Measurements from ENCODE around the gene KIAA0319L.

GRCh38 chr1:35470977-35471613 is 86.1 kb downstream of the KIAA0319L start:
- TF ChIP-seq MAX (IDR thresholded peaks at IDR 0.05) (no peak), MAZ (IDR thresholded peaks at IDR 0.05; ENCODE audit: borderline replicate concordance, low read depth, low read length) (no peak), POLR2A (IDR thresholded peaks at IDR 0.05; ENCODE audit: low read length) (no peak)
